Nasal cavity respiratory epithelium epithelial cell of viscerocranial mucosa (primary cell): ENCODE data around the gene CTTN. TPM values are rescaled to one million over a fixed set of nuclear protein-coding genes. Genes with fewer than 3 reads are reported as not detected.

ENCODE experiments used
- total RNA-seq: library from RNA; depleted of rRNA; stranded (reverse); fragments of >200 nt; gene quantifications from 2 replicates; pipeline ENCODE4 v1.2.3, GENCODE V29; 2014

The CTTN gene
- total RNA-seq: 309 and 537 TPM in 2 replicates

DNA sequence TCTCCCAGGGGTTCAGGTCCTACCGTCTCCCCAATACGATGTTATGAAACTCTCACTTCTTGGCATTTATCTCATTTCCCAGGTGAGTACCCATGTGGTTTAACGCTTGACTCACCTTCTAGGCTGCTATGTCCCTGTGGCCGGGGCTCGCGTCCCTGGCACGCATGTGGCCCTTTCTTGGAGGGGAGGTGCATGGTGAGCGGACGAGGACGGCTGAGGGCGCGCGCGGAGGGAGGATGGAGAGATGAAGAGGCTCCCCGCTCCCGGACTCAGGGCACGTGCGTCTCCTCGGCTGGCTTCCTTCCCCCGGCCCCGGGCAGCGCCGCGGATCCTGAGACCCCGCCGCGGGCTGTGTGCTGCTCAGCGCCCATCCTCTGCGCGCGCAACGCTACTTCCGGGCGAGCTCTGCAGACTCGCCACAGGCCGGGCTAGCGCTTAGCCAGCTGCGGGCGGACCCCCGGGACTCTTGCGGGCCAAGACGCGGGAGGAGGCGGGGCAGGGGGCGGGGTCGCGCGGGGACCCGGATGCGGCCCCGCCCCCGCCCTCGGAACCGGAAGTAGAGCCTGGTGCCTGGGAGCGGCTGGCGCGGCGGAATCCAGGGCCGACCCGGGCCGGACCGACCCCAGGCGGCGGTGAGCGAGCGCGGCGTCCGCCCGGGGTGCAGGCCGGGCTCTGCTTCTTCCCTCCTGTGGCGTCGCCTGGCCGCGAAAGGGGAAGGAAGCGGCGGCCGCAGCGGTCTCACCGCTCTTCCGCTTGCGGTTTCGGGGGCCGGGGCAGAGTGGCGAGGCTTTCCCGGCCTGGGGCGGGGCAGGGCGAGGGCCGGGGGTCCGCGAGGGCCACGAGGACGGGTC is at the start of gene CTTN:
Gene CTTN (plus strand): TSS at position 547 of the 851 bp plus-strand sequence. CDS start 8,769 bp downstream, outside the sequence.

Other genes starting within 250 kb of the CTTN start
- gene FADD, start 195.2 kb upstream of the CTTN start, total RNA-seq: 27.7 and 32.5 TPM in 2 replicates
- 50.6 and 56.7 TPM in 2 replicates for gene PPFIA1, start 127.8 kb upstream of the CTTN start, total RNA-seq